ENCODE data around the gene PRKCH. TPM values are rescaled to one million over a fixed set of nuclear protein-coding genes. Genes with fewer than 3 reads are reported as not detected.

Gene PRKCH
- total RNA-seq, 2 experiments from 2014 or later = 0.85 to 2.3 TPM

DNA sequence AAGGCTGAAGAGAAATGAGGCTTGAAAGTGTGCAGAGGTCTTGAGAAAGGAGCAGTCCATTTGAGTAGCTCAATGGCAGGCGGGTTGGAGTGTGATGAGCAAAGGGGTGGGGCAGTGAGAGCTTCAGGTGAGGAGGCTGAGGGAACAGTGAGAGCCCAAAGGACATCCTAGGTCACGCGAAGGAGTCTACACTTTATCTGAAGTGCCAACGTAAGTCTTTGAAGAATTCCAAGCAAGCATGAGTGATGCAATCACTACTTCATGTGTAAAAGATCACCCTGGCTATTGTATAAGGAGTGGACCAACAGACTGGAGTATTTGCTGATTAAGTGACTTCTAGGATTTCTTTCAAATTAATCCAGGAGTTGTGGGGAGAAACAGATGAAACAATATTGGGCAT lies 214.1 kb downstream of the PRKCH start:
- H3K4me2 ChIP-seq (ENCODE audit: low read length) = no peak overlapping the region
- no peaks in the 10 kb centered on the region for H4K20me1 ChIP-seq (ENCODE audit: insufficient read depth, low read length)
- H3K27ac ChIP-seq (ENCODE audit: low read depth, low read length, poor library complexity, severe bottlenecking) = no peak overlapping the region
- H3K9me3 ChIP-seq (ENCODE audit: low read length) = no peaks in the 10 kb centered on the region
- H3K4me3 ChIP-seq (ENCODE audit: low read depth, low read length, poor library complexity, severe bottlenecking) = no peak overlapping the region
- H3K79me2 ChIP-seq (ENCODE audit: insufficient read depth, low read depth, low read length) = no peaks in the 10 kb centered on the region
- no peak for DNase-seq (ENCODE audit: low spot score)
- H2AFZ ChIP-seq (ENCODE audit: low read length) = no peak overlapping the region
- BruUV-seq (replicated peaks) = no TSS peak
- ChIA-PET POLR2A (interaction anchor here (0.6 to 3.3 kb wide), 6 partner anchors 8 to 57 kb away, joined by 3 to 13 read pairs (median 4); no protein-coding TSS in a partner anchor), CTCF (ENCODE audit: unreplicated experiment) (interaction anchor here (1.6 kb wide), 1 partner anchor 11 kb away, joined by 7 read pairs; no protein-coding TSS in a partner anchor)
- H3K36me3 ChIP-seq (ENCODE audit: insufficient read depth, low read length) = no peaks in the 10 kb centered on the region
- no peak for TF ChIP-seq EZH2phosphoT487 (IDR thresholded peaks at IDR 0.05; ENCODE audit: borderline replicate concordance, low read depth, low read length)
- TF ChIP-seq, protein P1, sequence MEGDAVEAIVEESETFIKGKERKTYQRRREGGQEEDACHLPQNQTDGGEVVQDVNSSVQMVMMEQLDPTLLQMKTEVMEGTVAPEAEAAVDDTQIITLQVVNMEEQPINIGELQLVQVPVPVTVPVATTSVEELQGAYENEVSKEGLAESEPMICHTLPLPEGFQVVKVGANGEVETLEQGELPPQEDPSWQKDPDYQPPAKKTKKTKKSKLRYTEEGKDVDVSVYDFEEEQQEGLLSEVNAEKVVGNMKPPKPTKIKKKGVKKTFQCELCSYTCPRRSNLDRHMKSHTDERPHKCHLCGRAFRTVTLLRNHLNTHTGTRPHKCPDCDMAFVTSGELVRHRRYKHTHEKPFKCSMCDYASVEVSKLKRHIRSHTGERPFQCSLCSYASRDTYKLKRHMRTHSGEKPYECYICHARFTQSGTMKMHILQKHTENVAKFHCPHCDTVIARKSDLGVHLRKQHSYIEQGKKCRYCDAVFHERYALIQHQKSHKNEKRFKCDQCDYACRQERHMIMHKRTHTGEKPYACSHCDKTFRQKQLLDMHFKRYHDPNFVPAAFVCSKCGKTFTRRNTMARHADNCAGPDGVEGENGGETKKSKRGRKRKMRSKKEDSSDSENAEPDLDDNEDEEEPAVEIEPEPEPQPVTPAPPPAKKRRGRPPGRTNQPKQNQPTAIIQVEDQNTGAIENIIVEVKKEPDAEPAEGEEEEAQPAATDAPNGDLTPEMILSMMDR (conservative IDR thresholded peaks at IDR 0.05; ENCODE audit: low read length) = no peak
- H3K4me1 ChIP-seq (ENCODE audit: insufficient read depth, low read length, poor library complexity, severe bottlenecking) = peaks cover 33% of the 10 kb centered on the region
- no peaks in the 10 kb centered on the region for H3K9me2 ChIP-seq (ENCODE audit: insufficient read depth, low read length)
- intact Hi-C loops (cut with micrococcal nuclease; ENCODE audit: unreplicated experiment) = no loop called here

DNA sequence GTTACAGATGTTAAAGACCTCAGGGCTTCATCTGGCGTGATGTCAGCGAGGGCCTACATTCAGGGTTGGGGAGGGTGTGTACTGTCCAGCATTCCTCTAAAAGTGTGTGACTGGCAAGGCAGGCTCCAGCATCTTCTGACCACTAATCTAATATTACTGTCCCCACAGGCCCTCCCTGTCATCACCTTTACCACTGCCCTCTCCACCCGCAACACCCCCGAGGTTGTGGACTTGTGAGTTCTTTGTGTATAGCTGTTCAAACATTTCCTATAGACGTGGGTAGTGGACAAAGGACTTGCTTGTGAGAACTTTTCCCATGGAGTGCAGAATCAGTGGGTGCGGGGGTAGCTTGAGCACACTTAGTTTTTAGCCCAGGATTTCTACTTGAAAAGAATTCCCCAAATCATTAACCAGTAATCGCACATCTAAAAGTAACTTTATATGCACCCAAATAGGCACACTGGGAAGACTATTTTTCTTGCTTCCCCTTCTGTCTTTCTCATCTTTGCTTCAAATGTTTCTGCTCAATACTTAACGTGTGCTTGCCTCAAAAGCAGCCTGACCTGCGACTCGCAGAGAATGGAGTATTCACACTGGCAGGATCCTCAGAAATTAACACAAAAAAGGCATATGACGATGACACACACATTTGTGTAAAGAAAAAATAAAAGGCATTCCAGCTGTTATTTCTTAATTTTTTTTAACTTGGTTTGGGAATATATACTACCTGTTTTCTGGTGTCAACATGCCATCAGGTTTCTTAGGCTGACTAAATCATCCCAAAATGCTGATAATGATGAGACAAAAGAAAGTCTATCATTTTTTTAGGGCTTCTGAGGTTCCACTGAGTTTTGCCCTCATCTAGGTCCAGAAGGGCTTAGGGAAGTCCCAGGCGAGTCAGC lies 215.5 kb downstream of the PRKCH start:
- BruUV-seq (replicated peaks) = no TSS peak
- no peak for DNase-seq (ENCODE audit: low spot score)
- Histone ChIP-seq H3K9me3 (ENCODE audit: low read length) (no peaks in the 10 kb centered on the region), H3K9me2 (ENCODE audit: insufficient read depth, low read length) (no peaks in the 10 kb centered on the region), H3K27ac (ENCODE audit: low read depth, low read length, poor library complexity, severe bottlenecking) (no peak overlapping the region), H3K4me3 (ENCODE audit: low read depth, low read length, poor library complexity, severe bottlenecking) (no peak overlapping the region), H3K36me3 (ENCODE audit: insufficient read depth, low read length) (no peaks in the 10 kb centered on the region), H4K20me1 (ENCODE audit: insufficient read depth, low read length) (no peaks in the 10 kb centered on the region), H3K79me2 (ENCODE audit: insufficient read depth, low read depth, low read length) (no peaks in the 10 kb centered on the region), H2AFZ (ENCODE audit: low read length) (peak overlapping the region; percentile 66), H3K4me2 (ENCODE audit: low read length) (peak overlapping the region; percentile 16; the same call in 1 of the 2 replicates), H3K4me1 (ENCODE audit: insufficient read depth, low read length, poor library complexity, severe bottlenecking) (peaks cover 22% of the 10 kb centered on the region)
- no peak for TF ChIP-seq EZH2phosphoT487 (IDR thresholded peaks at IDR 0.05; ENCODE audit: borderline replicate concordance, low read depth, low read length)
- TF ChIP-seq, protein P1 (conservative IDR thresholded peaks at IDR 0.05; ENCODE audit: low read length) = no peak
- intact Hi-C loops (cut with micrococcal nuclease; ENCODE audit: unreplicated experiment) = no loop called here
- POLR2A ChIA-PET = interaction anchor here (0.8 to 3.3 kb wide), 3 partner anchors 10 to 15 kb away, joined by 6 to 13 read pairs (median 10); no protein-coding TSS in a partner anchor
- CTCF ChIA-PET (ENCODE audit: unreplicated experiment) = interaction anchor here (1.3 kb wide), 1 partner anchor 17 kb away, joined by 3 read pairs; no protein-coding TSS in a partner anchor
